Progenitor cell of endocrine pancreas (in vitro differentiated cells): ENCODE data around the gene PRSS8. TPM values are rescaled to one million over a fixed set of nuclear protein-coding genes. Genes with fewer than 3 reads are reported as not detected.

Source experiments
- DNase-seq: peaks from one replicate; pipeline ENCODE4 v3.0.0; 2021; ENCODE audit warnings: low spot score; ENCODE audit not compliant: unreplicated experiment
- H3K27ac Mint-ChIP-seq: 2 replicates; pipeline ENCODE4 v1.8.0; 2021; ENCODE audit warnings: mild to moderate bottlenecking, moderate library complexity, mixed read lengths
- H3K27me3 Mint-ChIP-seq: 2 replicates; pipeline ENCODE4 v1.8.0; 2021; ENCODE audit warnings: mixed read lengths
- H3K36me3 Mint-ChIP-seq: 2 replicates; pipeline ENCODE4 v1.8.0; 2022; ENCODE audit warnings: mixed read lengths; ENCODE audit not compliant: insufficient read depth
- H3K4me1 Mint-ChIP-seq: 2 replicates; pipeline ENCODE4 v1.8.0; 2021; ENCODE audit warnings: low read depth, mixed read lengths
- H3K4me3 Mint-ChIP-seq: 2 replicates; pipeline ENCODE4 v1.8.0; 2021; ENCODE audit warnings: low read depth, mild to moderate bottlenecking, moderate library complexity, mixed read lengths
- H3K9me3 Mint-ChIP-seq: 2 replicates; pipeline ENCODE4 v1.8.0; 2021; ENCODE audit warnings: low read depth, mixed read lengths
- total RNA-seq: library from RNA; stranded (reverse); gene quantifications from 2 replicates; pipeline ENCODE4 v1.2.1, GENCODE V29; 2021
- TF ChIP-seq, protein P1 (sequence below): fragments of 200-600 bp; sonication (generic); IDR thresholded peaks from one replicate; pipeline ENCODE4 v1.5.0; 2021; ENCODE audit warnings: antibody characterized with exemption, mild to moderate bottlenecking; ENCODE audit not compliant: unreplicated experiment

Gene PRSS8
- total RNA-seq, 1 donor from 2014 or later, result 111 TPM

DNA sequence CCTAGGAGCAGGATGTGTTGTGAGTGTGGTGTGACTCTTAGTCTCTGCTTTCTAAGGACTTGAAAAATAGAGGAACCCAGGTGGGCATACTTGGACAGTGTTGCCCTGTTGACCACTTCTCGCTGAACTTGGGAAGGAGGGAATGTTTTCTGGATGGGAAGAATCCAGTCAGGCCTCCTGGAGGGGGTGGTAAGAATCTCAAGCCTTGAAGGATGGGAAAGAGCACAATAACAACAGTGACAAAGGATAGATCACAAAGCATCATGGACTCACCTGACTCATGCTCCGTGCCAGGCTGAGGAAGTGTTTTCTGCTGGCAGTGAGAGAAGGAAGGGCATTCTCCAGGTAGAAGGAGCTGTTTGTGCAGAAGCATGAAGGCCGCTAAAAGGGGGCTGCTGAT is 9.7 kb downstream of the PRSS8 start:
- no peak for DNase-seq
- Mint-ChIP-seq H3K27me3 (no peaks in the 10 kb centered on the region), H3K4me3 (no peak overlapping the region), H3K4me1 (peaks cover 6% of the 10 kb centered on the region), H3K9me3 (no peaks in the 10 kb centered on the region), H3K27ac (peak overlapping the region; percentile 60), H3K36me3 (peaks cover 13% of the 10 kb centered on the region)
- TF ChIP-seq, protein P1, sequence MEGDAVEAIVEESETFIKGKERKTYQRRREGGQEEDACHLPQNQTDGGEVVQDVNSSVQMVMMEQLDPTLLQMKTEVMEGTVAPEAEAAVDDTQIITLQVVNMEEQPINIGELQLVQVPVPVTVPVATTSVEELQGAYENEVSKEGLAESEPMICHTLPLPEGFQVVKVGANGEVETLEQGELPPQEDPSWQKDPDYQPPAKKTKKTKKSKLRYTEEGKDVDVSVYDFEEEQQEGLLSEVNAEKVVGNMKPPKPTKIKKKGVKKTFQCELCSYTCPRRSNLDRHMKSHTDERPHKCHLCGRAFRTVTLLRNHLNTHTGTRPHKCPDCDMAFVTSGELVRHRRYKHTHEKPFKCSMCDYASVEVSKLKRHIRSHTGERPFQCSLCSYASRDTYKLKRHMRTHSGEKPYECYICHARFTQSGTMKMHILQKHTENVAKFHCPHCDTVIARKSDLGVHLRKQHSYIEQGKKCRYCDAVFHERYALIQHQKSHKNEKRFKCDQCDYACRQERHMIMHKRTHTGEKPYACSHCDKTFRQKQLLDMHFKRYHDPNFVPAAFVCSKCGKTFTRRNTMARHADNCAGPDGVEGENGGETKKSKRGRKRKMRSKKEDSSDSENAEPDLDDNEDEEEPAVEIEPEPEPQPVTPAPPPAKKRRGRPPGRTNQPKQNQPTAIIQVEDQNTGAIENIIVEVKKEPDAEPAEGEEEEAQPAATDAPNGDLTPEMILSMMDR, result no peak

DNA sequence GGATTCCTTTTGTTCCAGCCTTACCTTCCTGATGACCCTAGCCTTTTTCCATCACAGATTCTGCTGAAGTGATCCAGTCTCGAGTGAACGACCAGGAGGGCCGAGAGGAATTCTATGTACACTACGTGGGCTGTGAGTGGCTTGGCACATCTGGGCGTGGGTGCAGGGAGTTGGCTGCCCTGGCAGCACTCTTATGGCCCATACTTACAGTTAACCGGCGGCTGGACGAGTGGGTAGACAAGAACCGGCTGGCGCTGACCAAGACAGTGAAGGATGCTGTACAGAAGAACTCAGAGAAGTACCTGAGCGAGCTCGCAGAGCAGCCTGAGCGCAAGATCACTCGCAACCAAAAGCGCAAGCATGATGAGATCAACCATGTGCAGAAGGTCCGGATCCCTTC is 15.4 kb downstream of the PRSS8 start:
- H3K36me3 Mint-ChIP-seq, result peaks cover 13% of the 10 kb centered on the region
- H3K4me1 Mint-ChIP-seq, result peaks cover 11% of the 10 kb centered on the region
- TF ChIP-seq, protein P1, result no peak
- no peak overlapping the region for H3K27ac Mint-ChIP-seq
- no peak for DNase-seq
- no peak overlapping the region for H3K4me3 Mint-ChIP-seq
- no peaks in the 10 kb centered on the region for H3K27me3 Mint-ChIP-seq
- H3K9me3 Mint-ChIP-seq, result no peaks in the 10 kb centered on the region

DNA sequence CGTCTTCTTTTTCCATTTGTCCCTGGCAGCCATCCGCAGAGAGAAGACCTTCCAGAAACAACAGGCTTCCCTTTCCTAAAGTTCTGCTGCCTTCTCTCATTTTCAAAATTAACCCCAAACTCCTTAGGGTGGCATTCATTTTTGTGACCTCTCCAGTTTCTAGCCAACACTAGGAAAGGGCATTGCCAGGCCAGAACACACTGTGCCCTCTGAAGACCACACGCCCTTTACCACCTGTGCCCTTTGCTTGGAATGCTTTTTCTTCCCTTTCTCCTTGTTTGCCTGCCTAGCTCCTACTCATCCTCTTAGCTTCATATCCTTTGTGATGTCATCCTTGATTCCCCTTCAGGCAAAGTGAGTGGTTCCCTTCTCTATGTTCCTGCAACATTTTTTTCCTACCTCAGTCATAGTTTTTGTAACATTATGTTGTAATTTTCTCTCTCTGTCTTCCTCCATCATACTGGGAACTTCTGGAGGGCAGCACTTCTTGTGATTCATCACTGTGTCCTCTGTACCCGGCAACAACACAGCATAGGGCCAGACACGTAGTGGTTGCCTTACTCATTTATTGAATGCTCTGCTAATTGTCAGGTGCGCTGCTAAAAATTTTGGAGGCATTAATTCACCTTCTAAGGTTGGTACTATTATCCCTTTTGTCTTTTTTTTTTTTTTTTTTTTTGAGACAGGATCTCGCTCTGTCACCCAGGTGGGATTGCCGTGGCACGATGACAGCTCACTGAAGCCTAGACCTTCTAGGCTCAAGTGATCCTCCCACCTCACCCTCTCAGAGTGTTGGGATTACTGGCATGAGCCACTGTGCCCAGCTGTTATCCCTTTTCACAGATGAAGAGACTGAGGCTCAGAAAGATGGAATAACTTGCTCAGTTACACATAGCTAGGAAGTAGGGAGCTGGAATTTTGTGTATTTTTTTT is 17.0 kb downstream of the PRSS8 start:
- DNase-seq, result no peak
- peak overlapping the region; percentile 85 for H3K4me3 Mint-ChIP-seq
- H3K4me1 Mint-ChIP-seq, result peaks cover 11% of the 10 kb centered on the region
- H3K27me3 Mint-ChIP-seq, result no peaks in the 10 kb centered on the region
- peak overlapping the region; percentile 96 for H3K27ac Mint-ChIP-seq
- H3K9me3 Mint-ChIP-seq, result no peaks in the 10 kb centered on the region
- H3K36me3 Mint-ChIP-seq, result peaks cover 13% of the 10 kb centered on the region
- TF ChIP-seq, protein P1, result no peak

- Mint-ChIP-seq H3K9me3 (no peaks in the 10 kb centered on the region), H3K4me1 (peaks cover 11% of the 10 kb centered on the region), H3K36me3 (peaks cover 13% of the 10 kb centered on the region), H3K27me3 (no peaks in the 10 kb centered on the region), H3K4me3 (peak within 1 kb of the TSS; percentile 85), H3K27ac (peak within 1 kb of the TSS; percentile 96)
- DNase-seq, result peak; percentile 92
- TF ChIP-seq, protein P1, result no peak
These were observed 17.9 kb downstream of the PRSS8 start, which contains the start of gene KAT8 for GRCh38 chr16:31117384-31118222. KAT8 (plus strand) TSS chr16:31117664; CDS start chr16:31117682, 18 bp downstream.

- no peaks in the 10 kb centered on the region for H3K27me3 Mint-ChIP-seq
- H3K27ac Mint-ChIP-seq, result no peak overlapping the region
- H3K36me3 Mint-ChIP-seq, result peaks cover 9% of the 10 kb centered on the region
- H3K9me3 Mint-ChIP-seq, result no peaks in the 10 kb centered on the region
- DNase-seq, result no peak
- TF ChIP-seq, protein P1, result no peak
- peaks cover 12% of the 10 kb centered on the region for H3K4me1 Mint-ChIP-seq
- H3K4me3 Mint-ChIP-seq, result no peak overlapping the region
These were observed 21.1 kb downstream of the PRSS8 start for GRCh38 chr16:31114468-31114867.
